Karpas-422 (cell line): Measurements from ENCODE around the gene APEH. TPM values are rescaled to one million over a fixed set of nuclear protein-coding genes. Genes with fewer than 3 reads are reported as not detected.

Experiments
- DNase-seq: peaks from one replicate; pipeline ENCODE4 v3.0.0-alpha.2; 2015
- H2AFZ ChIP-seq: fragments of 200-600 bp; sonication (generic); 2 replicates; pipeline ENCODE4 v1.6.1; 2014; ENCODE audit warnings: antibody characterized with exemption, low read length, mixed read lengths
- H3K27ac ChIP-seq: fragments of 200-600 bp; sonication (generic); 2 replicates; pipeline ENCODE4 v1.5.1; 2014; ENCODE audit warnings: mild to moderate bottlenecking, low read length, moderate library complexity
- H3K27me3 ChIP-seq: fragments of 200-600 bp; sonication (generic); 2 replicates; pipeline ENCODE4 v1.6.1; 2014; ENCODE audit warnings: low read length, mixed read lengths
- H3K36me3 ChIP-seq: fragments of 200-600 bp; sonication (generic); 2 replicates; pipeline ENCODE4 v1.6.1; 2014; ENCODE audit warnings: low read length, mixed read lengths; ENCODE audit not compliant: insufficient read depth
- H3K4me1 ChIP-seq: fragments of 200-600 bp; sonication (generic); 2 replicates; pipeline ENCODE4 v1.6.1; 2014; ENCODE audit warnings: mild to moderate bottlenecking, low read length, mixed read lengths
- H3K4me2 ChIP-seq: fragments of 200-600 bp; sonication (generic); 2 replicates; pipeline ENCODE4 v1.6.1; 2014; ENCODE audit warnings: low read length, low read depth, mild to moderate bottlenecking; ENCODE audit not compliant: poor library complexity, severe bottlenecking
- H3K4me3 ChIP-seq: fragments of 200-600 bp; sonication (generic); 2 replicates; pipeline ENCODE4 v1.5.1; 2014; ENCODE audit warnings: mild to moderate bottlenecking, antibody characterized with exemption, low read length, mixed read lengths
- H3K79me2 ChIP-seq: fragments of 200-600 bp; sonication (generic); 2 replicates; pipeline ENCODE4 v1.6.1; 2014; ENCODE audit warnings: mild to moderate bottlenecking, low read length, mixed read lengths
- H3K9ac ChIP-seq: fragments of 200-600 bp; sonication (generic); 2 replicates; pipeline ENCODE4 v1.6.0; 2014; ENCODE audit warnings: low read length
- H3K9me2 ChIP-seq: fragments of 200-600 bp; sonication (generic), shearing (Covaris generic); replicated peaks from 2 replicates; pipeline ENCODE4 v1.6.0; 2014; ENCODE audit warnings: mild to moderate bottlenecking, low read length, moderate library complexity; ENCODE audit not compliant: insufficient read depth
- H3K9me3 ChIP-seq: fragments of 300-700, 200-600 bp; sonication (generic); 2 replicates; pipeline ENCODE4 v1.6.1; 2014; ENCODE audit warnings: low read length, mixed read lengths
- H4K20me1 ChIP-seq: fragments of 200-600 bp; sonication (generic); 2 replicates; pipeline ENCODE4 v1.6.1; 2014; ENCODE audit warnings: mild to moderate bottlenecking, antibody characterized with exemption, low read length, low read depth; ENCODE audit not compliant: insufficient read depth
- total RNA-seq: library from RNA; depleted of rRNA; stranded (reverse); fragments of >200 nt; shearing (Covaris generic); gene quantifications from 2 replicates; pipeline ENCODE4 v1.2.3, GENCODE V29; 2014; ENCODE audit warnings: low replicate concordance

APEH gene
- total RNA-seq, 1 experiment from 2014 or later: 96.3 TPM

GRCh38 chr3:49667701-49668413 lies 6.3 kb upstream of the APEH start:
- Histone ChIP-seq H3K9me3 (no peaks in the 10 kb centered on the region), H4K20me1 (no peaks in the 10 kb centered on the region; the same call in 1 of the 2 replicates), H3K4me3 (no peak overlapping the region), H3K4me2 (no peak overlapping the region), H3K9me2 (no peaks in the 10 kb centered on the region), H3K27me3 (no peaks in the 10 kb centered on the region), H3K4me1 (peaks cover 7% of the 10 kb centered on the region), H3K9ac (no peak overlapping the region), H3K36me3 (no peaks in the 10 kb centered on the region), H3K79me2 (no peaks in the 10 kb centered on the region), H2AFZ (no peak overlapping the region), H3K27ac (no peak overlapping the region)
- DNase-seq: no peak

DNA sequence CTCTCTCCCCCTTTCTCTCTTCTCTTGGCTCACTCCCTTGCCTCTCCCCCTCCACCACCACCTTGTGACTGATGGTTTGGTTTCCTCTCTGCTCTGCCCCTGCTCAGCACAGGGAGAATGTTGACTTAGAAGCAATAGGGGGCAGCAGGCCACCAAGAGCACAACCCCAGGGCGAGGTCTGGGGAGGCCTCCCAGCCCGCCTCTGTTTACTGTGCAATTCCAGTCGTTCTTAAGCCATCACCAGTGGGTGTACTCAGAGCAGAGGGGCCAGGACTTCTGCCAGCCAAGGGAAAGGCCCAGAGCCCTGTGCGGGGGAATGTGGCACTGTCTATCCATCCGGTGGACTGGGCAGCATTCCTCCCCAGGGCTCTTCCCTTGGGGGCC lies 5.7 kb upstream of the APEH start:
- peaks cover 4% of the 10 kb centered on the region for H3K79me2 ChIP-seq
- H3K36me3 ChIP-seq: no peaks in the 10 kb centered on the region
- H3K9me3 ChIP-seq: no peaks in the 10 kb centered on the region
- no peak overlapping the region for H3K4me3 ChIP-seq
- H3K27ac ChIP-seq: no peak overlapping the region
- H3K9me2 ChIP-seq: no peaks in the 10 kb centered on the region
- no peak overlapping the region for H2AFZ ChIP-seq
- peaks cover 10% of the 10 kb centered on the region for H3K4me1 ChIP-seq
- no peaks in the 10 kb centered on the region for H3K27me3 ChIP-seq
- peak; percentile 62 for DNase-seq
- no peaks in the 10 kb centered on the region; the same call in 1 of the 2 replicates for H4K20me1 ChIP-seq
- no peak overlapping the region for H3K4me2 ChIP-seq
- no peak overlapping the region for H3K9ac ChIP-seq

DNA sequence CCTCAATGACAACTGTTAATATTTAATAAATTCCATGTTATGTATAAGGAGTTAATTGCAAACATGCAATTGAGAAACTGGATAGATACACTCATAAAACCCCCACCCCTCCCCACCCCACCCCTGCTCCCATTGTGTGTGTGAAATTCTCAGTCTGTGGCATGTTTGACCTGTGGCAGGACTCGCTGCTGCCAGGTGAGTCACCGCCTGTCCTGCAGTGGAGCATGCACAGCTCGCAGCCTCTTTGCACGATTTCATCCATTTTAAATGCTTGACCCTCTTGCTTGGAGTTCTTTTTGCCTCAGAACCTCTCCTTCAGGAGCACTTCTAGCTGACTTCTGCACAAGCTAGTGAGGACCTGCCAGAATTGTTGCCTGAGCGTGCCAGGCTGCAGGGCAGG lies 5.3 kb upstream of the APEH start:
- no peaks in the 10 kb centered on the region for H3K9me3 ChIP-seq
- H3K9me2 ChIP-seq: no peaks in the 10 kb centered on the region
- H3K4me3 ChIP-seq: no peak overlapping the region
- no peak overlapping the region for H3K4me2 ChIP-seq
- H3K4me1 ChIP-seq: peaks cover 10% of the 10 kb centered on the region
- H3K27me3 ChIP-seq: no peaks in the 10 kb centered on the region
- no peak overlapping the region for H3K27ac ChIP-seq
- peaks cover 5% of the 10 kb centered on the region for H3K79me2 ChIP-seq
- no peaks in the 10 kb centered on the region for H3K36me3 ChIP-seq
- H2AFZ ChIP-seq: no peak overlapping the region
- no peak overlapping the region for H3K9ac ChIP-seq
- no peak for DNase-seq
- H4K20me1 ChIP-seq: no peaks in the 10 kb centered on the region; the same call in 1 of the 2 replicates

- Histone ChIP-seq H3K4me3 (no peak overlapping the region), H3K36me3 (no peaks in the 10 kb centered on the region), H3K9me3 (no peaks in the 10 kb centered on the region), H4K20me1 (no peaks in the 10 kb centered on the region; the same call in 1 of the 2 replicates), H3K27me3 (no peaks in the 10 kb centered on the region), H3K4me1 (peaks cover 10% of the 10 kb centered on the region), H3K79me2 (peaks cover 5% of the 10 kb centered on the region), H3K4me2 (no peak overlapping the region), H3K9me2 (no peaks in the 10 kb centered on the region), H3K27ac (no peak overlapping the region), H3K9ac (no peak overlapping the region), H2AFZ (no peak overlapping the region)
- DNase-seq: peak; percentile 51
Observed at GRCh38 chr3:49669352-49669751, 4.8 kb upstream of the APEH start.

- H3K9me3 ChIP-seq: no peaks in the 10 kb centered on the region
- H2AFZ ChIP-seq: no peak overlapping the region
- H3K27me3 ChIP-seq: no peaks in the 10 kb centered on the region
- no peak overlapping the region for H3K9ac ChIP-seq
- H3K9me2 ChIP-seq: no peaks in the 10 kb centered on the region
- peaks cover 12% of the 10 kb centered on the region for H4K20me1 ChIP-seq
- peaks cover 21% of the 10 kb centered on the region for H3K4me1 ChIP-seq
- no peak overlapping the region for H3K4me2 ChIP-seq
- peaks cover 3% of the 10 kb centered on the region; the same call in 1 of the 2 replicates for H3K36me3 ChIP-seq
- no peak for DNase-seq
- no peak overlapping the region for H3K4me3 ChIP-seq
- no peak overlapping the region for H3K27ac ChIP-seq
- H3K79me2 ChIP-seq: peaks cover 21% of the 10 kb centered on the region
Observed at GRCh38 chr3:49670940-49671290, 3.2 kb upstream of the APEH start.

GRCh38 chr3:49671291-49672288 lies 2.6 kb upstream of the APEH start:
- H3K4me1 ChIP-seq: peaks cover 21% of the 10 kb centered on the region
- peak overlapping the region; percentile 29 for H3K4me2 ChIP-seq
- DNase-seq: peak; percentile 92
- H3K4me3 ChIP-seq: no peak overlapping the region
- H3K27me3 ChIP-seq: no peaks in the 10 kb centered on the region
- no peaks in the 10 kb centered on the region for H3K9me2 ChIP-seq
- peaks cover 9% of the 10 kb centered on the region; the same call in 1 of the 2 replicates for H3K36me3 ChIP-seq
- H3K27ac ChIP-seq: no peak overlapping the region
- peak overlapping the region; percentile 16; the same call in 1 of the 2 replicates for H3K9ac ChIP-seq
- H2AFZ ChIP-seq: no peak overlapping the region
- no peaks in the 10 kb centered on the region for H3K9me3 ChIP-seq
- peaks cover 17% of the 10 kb centered on the region for H4K20me1 ChIP-seq
- H3K79me2 ChIP-seq: peaks cover 27% of the 10 kb centered on the region

- peak; percentile 64 for DNase-seq
- Histone ChIP-seq H4K20me1 (peaks cover 20% of the 10 kb centered on the region), H3K27me3 (no peaks in the 10 kb centered on the region), H3K9me3 (no peaks in the 10 kb centered on the region), H3K79me2 (peaks cover 30% of the 10 kb centered on the region), H3K9me2 (no peaks in the 10 kb centered on the region), H3K4me1 (peaks cover 21% of the 10 kb centered on the region), H3K4me3 (peak overlapping the region; percentile 90), H3K36me3 (peaks cover 20% of the 10 kb centered on the region), H3K9ac (peak overlapping the region; percentile 95), H3K27ac (peak overlapping the region; percentile 84), H3K4me2 (peak overlapping the region; percentile 94), H2AFZ (no peak overlapping the region)
Observed at GRCh38 chr3:49673121-49673714, 933 bp upstream of the APEH start.
